GM23338 (cell line): ENCODE data around the gene RETSAT. TPM values are rescaled to one million over a fixed set of nuclear protein-coding genes. Genes with fewer than 3 reads are reported as not detected.

Experiments used
- ATAC-seq: fragments of 200-7000 bp; cut with Tn5 transposase; 3 replicates; pipeline ENCODE4 v1.9.1; 2020
- DNase-seq: peaks from one replicate; pipeline ENCODE4 v3.0.0-alpha.2; 2015; ENCODE audit warnings: low spot score
- H2AFZ ChIP-seq: fragments of 200-600 bp; sonication (generic); 2 replicates; pipeline ENCODE4 v1.8.0; 2016; ENCODE audit warnings: antibody characterized with exemption, mild to moderate bottlenecking, moderate library complexity
- H3F3A ChIP-seq: fragments of 200-600 bp; sonication (generic); replicated peaks from 2 replicates; pipeline ENCODE4 v1.8.0; 2017; ENCODE audit warnings: antibody characterized with exemption, mixed run types, low read depth
- H3K27ac ChIP-seq: fragments of 200-600 bp; sonication (generic); 2 replicates; pipeline ENCODE4 v1.6.1; 2016; ENCODE audit warnings: low read depth
- H3K27me3 ChIP-seq: fragments of 200-600 bp; sonication (generic); 2 replicates; pipeline ENCODE4 v1.8.0; 2016; ENCODE audit warnings: mild to moderate bottlenecking, mixed run types, moderate library complexity; ENCODE audit not compliant: insufficient read depth
- H3K36me3 ChIP-seq: fragments of 200-600 bp; sonication (generic); 2 replicates; pipeline ENCODE4 v1.8.0; 2016; ENCODE audit warnings: mild to moderate bottlenecking; ENCODE audit not compliant: insufficient read depth
- H3K4me1 ChIP-seq: fragments of 200-600 bp; sonication (generic); 2 replicates; pipeline ENCODE4 v1.8.0; 2016; ENCODE audit warnings: mild to moderate bottlenecking, moderate library complexity; ENCODE audit not compliant: insufficient read depth
- H3K4me2 ChIP-seq: fragments of 200-600 bp; sonication (generic); 2 replicates; pipeline ENCODE4 v1.7.1; 2017; ENCODE audit warnings: mixed run types
- H3K4me3 ChIP-seq: fragments of 200-600 bp; sonication (generic); 2 replicates; pipeline ENCODE4 v1.6.1; 2016; ENCODE audit warnings: mixed run types
- H3K79me2 ChIP-seq: fragments of 200-600 bp; sonication (generic); replicated peaks from 2 replicates; pipeline ENCODE4 v1.8.0; 2017; ENCODE audit warnings: mild to moderate bottlenecking; ENCODE audit not compliant: insufficient read depth
- H3K9me2 ChIP-seq: fragments of 200-600 bp; sonication (generic); 2 replicates; pipeline ENCODE4 v1.8.0; 2017; ENCODE audit not compliant: insufficient read depth
- H4K20me1 ChIP-seq: fragments of 200-600 bp; sonication (generic); replicated peaks from 2 replicates; pipeline ENCODE4 v1.8.0; 2017; ENCODE audit warnings: mild to moderate bottlenecking; ENCODE audit not compliant: insufficient read depth
- H3K27ac Mint-ChIP-seq: 2 replicates; pipeline ENCODE4 v1.8.0; 2020; ENCODE audit warnings: inconsistent platforms, mild to moderate bottlenecking, moderate library complexity, mixed read lengths
- H3K27me3 Mint-ChIP-seq: 3 replicates; pipeline ENCODE4 v1.8.0; 2022; ENCODE audit warnings: low read depth, mild to moderate bottlenecking, moderate library complexity, mixed read lengths, inconsistent platforms; ENCODE audit not compliant: insufficient read depth, poor library complexity
- H3K36me3 Mint-ChIP-seq: 3 replicates; pipeline ENCODE4 v1.8.0; 2021; ENCODE audit warnings: low read depth, mild to moderate bottlenecking, inconsistent platforms, moderate library complexity, mixed read lengths
- H3K4me1 Mint-ChIP-seq: 3 replicates; pipeline ENCODE4 v1.8.0; 2020; ENCODE audit warnings: mild to moderate bottlenecking, inconsistent platforms, mixed read lengths
- H3K4me3 Mint-ChIP-seq: 3 replicates; pipeline ENCODE4 v1.8.0; 2021; ENCODE audit warnings: moderate library complexity, mild to moderate bottlenecking, inconsistent platforms, mixed read lengths
- H3K9me3 Mint-ChIP-seq: 3 replicates; pipeline ENCODE4 v1.8.0; 2020; ENCODE audit warnings: moderate library complexity, mild to moderate bottlenecking, inconsistent platforms, mixed read lengths
- CREB1 ChIP-seq: fragments of 250-450 bp; sonication (Bioruptor Pico); IDR thresholded peaks from 2 replicates; pipeline ENCODE4 v1.5.0; 2020; ENCODE audit warnings: low read depth, mild to moderate bottlenecking, moderate library complexity
- CTCF ChIP-seq, 2 experiments: fragments of 200-600 bp in 1 of 2; sonication (generic) in 1 of 2; conservative IDR thresholded peaks; 2 replicates each; pipeline versions ENCODE4 v1.5.1 to v1.6.1; 2016 to 2017; ENCODE audit warnings: antibody characterized with exemption in 2 of 2, low read depth in 2 of 2, mild to moderate bottlenecking in 2 of 2, moderate library complexity in 1 of 2
- ETS1 ChIP-seq: IDR thresholded peaks from 2 replicates; pipeline ENCODE4 v1.6.1; 2016; ENCODE audit warnings: antibody characterized with exemption
- EZH2 ChIP-seq: fragments of 200-600 bp; sonication (generic); IDR thresholded peaks from one replicate; pipeline ENCODE4 v1.8.0; 2017; ENCODE audit warnings: antibody characterized with exemption, mild to moderate bottlenecking, low read depth; ENCODE audit not compliant: unreplicated experiment
- EZH2phosphoT487 ChIP-seq: fragments of 200-600 bp; sonication (generic); IDR thresholded peaks from one replicate; pipeline ENCODE4 v1.8.1; 2018; ENCODE audit warnings: antibody characterized with exemption; ENCODE audit not compliant: unreplicated experiment
- NANOG ChIP-seq: IDR thresholded peaks from 2 replicates; pipeline ENCODE4 v1.6.1; 2016; ENCODE audit warnings: antibody characterized with exemption, borderline replicate concordance
- POLR2AphosphoS5 ChIP-seq: IDR thresholded peaks from 2 replicates; pipeline ENCODE4 v1.6.1; 2016; ENCODE audit warnings: antibody characterized with exemption, low read depth
- REST ChIP-seq: IDR thresholded peaks from one replicate; pipeline ENCODE4 v1.6.1; 2018; ENCODE audit warnings: antibody characterized with exemption; ENCODE audit not compliant: unreplicated experiment
- STAT1 ChIP-seq: IDR thresholded peaks from one replicate; pipeline ENCODE4 v1.6.1; 2016; ENCODE audit warnings: antibody characterized with exemption; ENCODE audit not compliant: unreplicated experiment
- ZNF114 ChIP-seq: fragments of 250-450 bp; sonication (Bioruptor Pico); IDR thresholded peaks from 2 replicates; pipeline ENCODE4 v1.5.0; 2020; ENCODE audit warnings: mild to moderate bottlenecking, moderate library complexity
- ZNF331 ChIP-seq: fragments of 250-450 bp; sonication (Bioruptor Pico); IDR thresholded peaks from 2 replicates; pipeline ENCODE4 v1.5.0; 2020; ENCODE audit warnings: low read depth, mild to moderate bottlenecking, moderate library complexity
- polyA plus RNA-seq: library from polyadenylated mRNA; unstranded; fragments of >200 nt; fragmentation: Nextera tagmentation; extraction: Ambion mirVana; gene quantifications from 2 replicates; pipeline ENCODE4 v1.2.1, GENCODE V29; 2016
- total RNA-seq: library from RNA; depleted of rRNA; stranded (reverse); fragments of >200 nt; shearing (Covaris generic); gene quantifications from 2 replicates; pipeline ENCODE4 v1.2.3, GENCODE V29; 2014
- TF ChIP-seq, protein P1 (sequence below): fragments of 250-450 bp; sonication (Bioruptor Pico); IDR thresholded peaks from 2 replicates; pipeline ENCODE4 v1.5.0; 2020; ENCODE audit warnings: mild to moderate bottlenecking, moderate library complexity

Gene RETSAT
- total and polyA plus RNA-seq, 2 experiments from 2014 or later: 2.3 to 16.4 TPM

- H3K4me1 ChIP-seq: no peaks in the 10 kb centered on the region; the same call in 1 of the 2 replicates
- DNase-seq: no peak
- Mint-ChIP-seq H3K9me3 (no peaks in the 10 kb centered on the region), H3K36me3 (peaks cover 4% of the 10 kb centered on the region; the same call in 1 of the 3 replicates), H3K4me1 (peaks cover 19% of the 10 kb centered on the region), H3K27ac (0 out of 2 replicates have a peak overlapping the region, but pooled peaks have one; percentile 65), H3K27me3 (peaks cover 4% of the 10 kb centered on the region), H3K4me3 (no peak overlapping the region)
- no peaks in the 10 kb centered on the region for H3K9me2 ChIP-seq
- TF ChIP-seq CTCF (conservative IDR thresholded peaks at IDR 0.05; ENCODE audit: low read depth in 2 of 2) (no peak), EZH2 (no peak), ZNF114 (CRISPR knock-in tag) (no peak), ETS1 (no peak), REST (no peak), NANOG (no peak), STAT1 (no peak), CREB1 (CRISPR knock-in tag) (no peak), ZNF331 (CRISPR knock-in tag) (no peak), POLR2AphosphoS5 (no peak), EZH2phosphoT487 (no peak)
- TF ChIP-seq, protein P1, sequence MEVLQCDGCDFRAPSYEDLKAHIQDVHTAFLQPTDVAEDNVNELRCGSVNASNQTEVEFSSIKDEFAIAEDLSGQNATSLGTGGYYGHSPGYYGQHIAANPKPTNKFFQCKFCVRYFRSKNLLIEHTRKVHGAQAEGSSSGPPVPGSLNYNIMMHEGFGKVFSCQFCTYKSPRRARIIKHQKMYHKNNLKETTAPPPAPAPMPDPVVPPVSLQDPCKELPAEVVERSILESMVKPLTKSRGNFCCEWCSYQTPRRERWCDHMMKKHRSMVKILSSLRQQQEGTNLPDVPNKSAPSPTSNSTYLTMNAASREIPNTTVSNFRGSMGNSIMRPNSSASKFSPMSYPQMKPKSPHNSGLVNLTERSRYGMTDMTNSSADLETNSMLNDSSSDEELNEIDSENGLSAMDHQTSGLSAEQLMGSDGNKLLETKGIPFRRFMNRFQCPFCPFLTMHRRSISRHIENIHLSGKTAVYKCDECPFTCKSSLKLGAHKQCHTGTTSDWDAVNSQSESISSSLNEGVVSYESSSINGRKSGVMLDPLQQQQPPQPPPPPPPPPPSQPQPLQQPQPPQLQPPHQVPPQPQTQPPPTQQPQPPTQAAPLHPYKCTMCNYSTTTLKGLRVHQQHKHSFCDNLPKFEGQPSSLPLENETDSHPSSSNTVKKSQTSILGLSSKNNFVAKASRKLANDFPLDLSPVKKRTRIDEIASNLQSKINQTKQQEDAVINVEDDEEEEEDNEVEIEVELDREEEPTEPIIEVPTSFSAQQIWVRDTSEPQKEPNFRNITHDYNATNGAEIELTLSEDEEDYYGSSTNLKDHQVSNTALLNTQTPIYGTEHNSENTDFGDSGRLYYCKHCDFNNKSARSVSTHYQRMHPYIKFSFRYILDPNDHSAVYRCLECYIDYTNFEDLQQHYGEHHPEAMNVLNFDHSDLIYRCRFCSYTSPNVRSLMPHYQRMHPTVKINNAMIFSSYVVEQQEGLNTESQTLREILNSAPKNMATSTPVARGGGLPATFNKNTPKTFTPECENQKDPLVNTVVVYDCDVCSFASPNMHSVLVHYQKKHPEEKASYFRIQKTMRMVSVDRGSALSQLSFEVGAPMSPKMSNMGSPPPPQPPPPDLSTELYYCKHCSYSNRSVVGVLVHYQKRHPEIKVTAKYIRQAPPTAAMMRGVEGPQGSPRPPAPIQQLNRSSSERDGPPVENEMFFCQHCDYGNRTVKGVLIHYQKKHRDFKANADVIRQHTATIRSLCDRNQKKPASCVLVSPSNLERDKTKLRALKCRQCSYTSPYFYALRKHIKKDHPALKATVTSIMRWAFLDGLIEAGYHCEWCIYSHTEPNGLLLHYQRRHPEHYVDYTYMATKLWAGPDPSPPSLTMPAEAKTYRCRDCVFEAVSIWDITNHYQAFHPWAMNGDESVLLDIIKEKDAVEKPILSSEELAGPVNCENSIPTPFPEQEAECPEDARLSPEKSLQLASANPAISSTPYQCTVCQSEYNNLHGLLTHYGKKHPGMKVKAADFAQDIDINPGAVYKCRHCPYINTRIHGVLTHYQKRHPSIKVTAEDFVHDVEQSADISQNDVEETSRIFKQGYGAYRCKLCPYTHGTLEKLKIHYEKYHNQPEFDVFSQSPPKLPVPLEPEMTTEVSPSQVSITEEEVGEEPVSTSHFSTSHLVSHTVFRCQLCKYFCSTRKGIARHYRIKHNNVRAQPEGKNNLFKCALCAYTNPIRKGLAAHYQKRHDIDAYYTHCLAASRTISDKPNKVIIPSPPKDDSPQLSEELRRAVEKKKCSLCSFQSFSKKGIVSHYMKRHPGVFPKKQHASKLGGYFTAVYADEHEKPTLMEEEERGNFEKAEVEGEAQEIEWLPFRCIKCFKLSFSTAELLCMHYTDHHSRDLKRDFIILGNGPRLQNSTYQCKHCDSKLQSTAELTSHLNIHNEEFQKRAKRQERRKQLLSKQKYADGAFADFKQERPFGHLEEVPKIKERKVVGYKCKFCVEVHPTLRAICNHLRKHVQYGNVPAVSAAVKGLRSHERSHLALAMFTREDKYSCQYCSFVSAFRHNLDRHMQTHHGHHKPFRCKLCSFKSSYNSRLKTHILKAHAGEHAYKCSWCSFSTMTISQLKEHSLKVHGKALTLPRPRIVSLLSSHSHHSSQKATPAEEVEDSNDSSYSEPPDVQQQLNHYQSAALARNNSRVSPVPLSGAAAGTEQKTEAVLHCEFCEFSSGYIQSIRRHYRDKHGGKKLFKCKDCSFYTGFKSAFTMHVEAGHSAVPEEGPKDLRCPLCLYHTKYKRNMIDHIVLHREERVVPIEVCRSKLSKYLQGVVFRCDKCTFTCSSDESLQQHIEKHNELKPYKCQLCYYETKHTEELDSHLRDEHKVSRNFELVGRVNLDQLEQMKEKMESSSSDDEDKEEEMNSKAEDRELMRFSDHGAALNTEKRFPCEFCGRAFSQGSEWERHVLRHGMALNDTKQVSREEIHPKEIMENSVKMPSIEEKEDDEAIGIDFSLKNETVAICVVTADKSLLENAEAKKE: no peak
- no peaks in the 10 kb centered on the region; the same call in 1 of the 2 replicates for H4K20me1 ChIP-seq
- H3K27me3 ChIP-seq: no peaks in the 10 kb centered on the region
- ATAC-seq: no peak
- no peak overlapping the region for H3K4me3 ChIP-seq
- H3K27ac ChIP-seq: no peak overlapping the region
- H3K79me2 ChIP-seq: no peaks in the 10 kb centered on the region
- H3K36me3 ChIP-seq: no peaks in the 10 kb centered on the region
- H3K4me2 ChIP-seq: no peak overlapping the region
- H2AFZ ChIP-seq: no peak overlapping the region
- H3F3A ChIP-seq: no peaks in the 10 kb centered on the region
These were observed 12.9 kb downstream of the RETSAT start for GRCh38 chr2:85341269-85342029.
